Measurements from ENCODE around the gene RTTN.

- TF ChIP-seq CTCF (IDR thresholded peaks at IDR 0.05; ENCODE audit: borderline replicate concordance, extremely low read depth, low read length, poor library complexity, severe bottlenecking) = no peak
- TF ChIP-seq EZH2 (IDR thresholded peaks at IDR 0.05; ENCODE audit: borderline replicate concordance, low read depth, low read length, severe bottlenecking) = no peak
Observed at GRCh38 chr18:70028734-70029133, 176.8 kb downstream of the RTTN start.
